ENCODE data around the gene ECM2.

ECM2 gene

GRCh38 chr9:92527832-92528521 lies 7.8 kb downstream of the ECM2 start:
- FAIRE-seq, result no peak
- no peak for DNase-seq (ENCODE audit: low spot score)

- FAIRE-seq (no peak), DNase-seq (ENCODE audit: low spot score) (no peak)
Measured at GRCh38 chr9:92527291-92527828, 8.4 kb downstream of the ECM2 start.

- no peak for FAIRE-seq
- DNase-seq (ENCODE audit: low spot score), result no peak
Measured at GRCh38 chr9:92525306-92525705, 10.5 kb downstream of the ECM2 start.

- DNase-seq (ENCODE audit: low spot score) (no peak), FAIRE-seq (no peak)
Measured at GRCh38 chr9:92524881-92525280, 10.9 kb downstream of the ECM2 start.

GRCh38 chr9:92522983-92523970 lies 12.5 kb downstream of the ECM2 start:
- FAIRE-seq (no peak), DNase-seq (ENCODE audit: low spot score) (no peak)

GRCh38 chr9:92520837-92521236 lies 15.0 kb downstream of the ECM2 start:
- DNase-seq (ENCODE audit: low spot score) (no peak), FAIRE-seq (no peak)

GRCh38 chr9:92518199-92518598 lies 17.6 kb downstream of the ECM2 start:
- DNase-seq (ENCODE audit: low spot score) (no peak), FAIRE-seq (no peak)

GRCh38 chr9:92517046-92517445 lies 18.7 kb downstream of the ECM2 start:
- no peak for DNase-seq (ENCODE audit: low spot score)
- no peak for FAIRE-seq

- FAIRE-seq (no peak), DNase-seq (ENCODE audit: low spot score) (no peak)
Measured at GRCh38 chr9:92516521-92516920, 19.3 kb downstream of the ECM2 start.

- no peak for DNase-seq (ENCODE audit: low spot score)
- FAIRE-seq, result no peak
Measured at GRCh38 chr9:92514635-92515034, 21.2 kb downstream of the ECM2 start.

GRCh38 chr9:92513349-92513748 lies 22.4 kb downstream of the ECM2 start:
- FAIRE-seq (no peak), DNase-seq (ENCODE audit: low spot score) (no peak)

- FAIRE-seq, result no peak
- no peak for DNase-seq (ENCODE audit: low spot score)
Measured at GRCh38 chr9:92512622-92513021, 23.2 kb downstream of the ECM2 start.

GRCh38 chr9:92510747-92511146 lies 25.0 kb downstream of the ECM2 start:
- FAIRE-seq (no peak), DNase-seq (ENCODE audit: low spot score) (no peak)

GRCh38 chr9:92509050-92509449 lies 26.7 kb downstream of the ECM2 start:
- FAIRE-seq (no peak), DNase-seq (ENCODE audit: low spot score) (no peak)

- DNase-seq (ENCODE audit: low spot score), result no peak
- FAIRE-seq, result no peak
Measured at GRCh38 chr9:92508018-92508820, 27.6 kb downstream of the ECM2 start.

- DNase-seq (ENCODE audit: low spot score) (no peak), FAIRE-seq (no peak)
Measured at GRCh38 chr9:92507496-92507895, 28.3 kb downstream of the ECM2 start.

GRCh38 chr9:92507005-92507404 lies 28.8 kb downstream of the ECM2 start:
- FAIRE-seq (no peak), DNase-seq (ENCODE audit: low spot score) (no peak)

- FAIRE-seq (no peak), DNase-seq (ENCODE audit: low spot score) (no peak)
Measured at GRCh38 chr9:92506184-92506857, 29.5 kb downstream of the ECM2 start.

- no peak for FAIRE-seq
Measured at GRCh38 chr9:92504881-92505280, 30.9 kb downstream of the ECM2 start.

GRCh38 chr9:92503156-92503555 lies 32.6 kb downstream of the ECM2 start:
- DNase-seq (ENCODE audit: low spot score) (no peak), FAIRE-seq (no peak)

More at GRCh38 chr9:92504881-92505280, 30.9 kb downstream of the ECM2 start:
- DNase-seq (ENCODE audit: low spot score), result no peak

All from RCC 7860 (cell line).